Upper lobe of left lung (tissue), 6 donors: Measurements from ENCODE around the gene CDHR2. TPM values are rescaled to one million over a fixed set of nuclear protein-coding genes. Genes with fewer than 3 reads are reported as not detected.

Experiments used
- ATAC-seq, 2 donors: fragments of 200-7000 bp; cut with Tn5 transposase; one replicate each; pipeline ENCODE4 v1.9.1; 2022; ENCODE audit warnings: mild to moderate bottlenecking in 2 of 2, moderate library complexity in 2 of 2; ENCODE audit not compliant: low FRiP score in 2 of 2
- DNase-seq, 2 donors: peaks; one replicate each; pipeline ENCODE4 v3.0.0-alpha.2; 2019 to 2020
- H3K27ac ChIP-seq, 4 donors: fragments of 200-600 bp; sonication (generic); one replicate each; pipeline ENCODE4 v1.5.1; 2016 to 2019
- H3K27me3 ChIP-seq, 4 donors: fragments of 200-600 bp; sonication (generic); one replicate each; pipeline ENCODE4 v1.5.1; 2017 to 2019
- H3K36me3 ChIP-seq, 4 donors: fragments of 200-600 bp; sonication (generic); one replicate each; pipeline ENCODE4 v1.5.1; 2016 to 2019
- H3K4me1 ChIP-seq, 4 donors: fragments of 200-600 bp; sonication (generic); one replicate each; pipeline ENCODE4 v1.5.1; 2018 to 2019
- H3K4me3 ChIP-seq, 4 donors: fragments of 200-600 bp; sonication (generic); one replicate each; pipeline ENCODE4 v1.5.1; 2017 to 2019; ENCODE audit warnings: mild to moderate bottlenecking in 2 of 4, moderate library complexity in 1 of 4
- H3K9me3 ChIP-seq, 4 donors: fragments of 200-600 bp; sonication (generic); one replicate each; pipeline ENCODE4 v1.5.1; 2018 to 2019
- CTCF ChIP-seq, 6 experiments: fragments of 450-650 bp in 4 of 6; fragments of 200-600 bp in 2 of 6; sonication (generic) in 2 of 6; IDR thresholded peaks; one replicate each; pipeline ENCODE4 v1.5.1; 2016 to 2019; ENCODE audit warnings: antibody characterized with exemption in 6 of 6
- EP300 ChIP-seq, 4 donors: sonication (generic); formaldehyde crosslinking; IDR thresholded peaks; one replicate each; pipeline ENCODE4 v1.5.1; 2017; ENCODE audit warnings: antibody characterized with exemption in 4 of 4, control low read depth in 2 of 4
- POLR2A ChIP-seq, 4 donors: fragments of 450-650 bp; IDR thresholded peaks; one replicate each; pipeline ENCODE4 v1.5.1; 2016 to 2017; ENCODE audit warnings: antibody characterized with exemption in 4 of 4, mild to moderate bottlenecking in 2 of 4
- POLR2AphosphoS5 ChIP-seq, 2 donors: sonication (generic); formaldehyde crosslinking; IDR thresholded peaks; one replicate each; pipeline ENCODE4 v1.5.1; 2017; ENCODE audit warnings: antibody characterized with exemption in 2 of 2
- WGBS, 2 donors: methylation state at CpG; one replicate each; pipeline ENCODE4 v1.1.5; 2017 to 2018; 5-methylcytosine and 5-hydroxymethylcytosine counted together
- total RNA-seq, 6 donors: library from RNA; depleted of rRNA in 4 of 6; stranded (reverse); fragments of >200 nt in 4 of 6; gene quantifications; one replicate each; pipeline versions ENCODE4 v1.1.0 to v1.2.1, GENCODE V29; 2016 to 2021
- donor health status: DM: no; HTN: no; CAD: no; lungs with moderate emphysema.
- donor health status: DM: no; HTN: yes; CAD: no; lungs with severe emphysema.

CDHR2 gene
- total RNA-seq, 6 donors from 2014 or later: 0.30 to 0.34 TPM; not detected in 4

GRCh38 chr5:176507911-176508310, 41.2 kb upstream of the CDHR2 start:
- no peak overlapping the region for H3K27ac ChIP-seq
- H3K4me3 ChIP-seq: no peak overlapping the region
- 91 to 93% methylated on average over 2 of the region's 2 CpGs for WGBS, 2 donors
- H3K9me3 ChIP-seq: no peaks in the 10 kb centered on the region
- no peak for ATAC-seq
- DNase-seq: no peak
- no peak for TF ChIP-seq POLR2A (IDR thresholded peaks at IDR 0.05)
- no peak for TF ChIP-seq POLR2AphosphoS5 (IDR thresholded peaks at IDR 0.05)
- TF ChIP-seq EP300 (IDR thresholded peaks at IDR 0.05): no peak
- TF ChIP-seq CTCF (IDR thresholded peaks at IDR 0.05): no peak
- H3K36me3 ChIP-seq: peaks cover 22 to 70% (median 40%) of the 10 kb centered on the region in 4 donors
- no peaks in the 10 kb centered on the region for H3K4me1 ChIP-seq
- H3K27me3 ChIP-seq: no peaks in the 10 kb centered on the region

- no peaks in the 10 kb centered on the region for H3K27me3 ChIP-seq
- H3K36me3 ChIP-seq: peaks cover 22 to 63% (median 36%) of the 10 kb centered on the region in 4 donors
- no peak for ATAC-seq
- H3K4me1 ChIP-seq: no peaks in the 10 kb centered on the region
- H3K27ac ChIP-seq: no peak overlapping the region
- WGBS, 2 donors: 86 to 90% methylated on average over 4 of the region's 4 CpGs
- H3K4me3 ChIP-seq: no peak overlapping the region
- DNase-seq: no peak
- H3K9me3 ChIP-seq: no peaks in the 10 kb centered on the region
- TF ChIP-seq EP300 (IDR thresholded peaks at IDR 0.05) (no peak), POLR2A (IDR thresholded peaks at IDR 0.05) (no peak), POLR2AphosphoS5 (IDR thresholded peaks at IDR 0.05) (no peak), CTCF (IDR thresholded peaks at IDR 0.05) (no peak)
These were observed 40.5 kb upstream of the CDHR2 start for GRCh38 chr5:176508603-176509002.

- no peak for DNase-seq
- H3K9me3 ChIP-seq: no peaks in the 10 kb centered on the region
- H3K4me1 ChIP-seq: no peaks in the 10 kb centered on the region
- no peak overlapping the region for H3K27ac ChIP-seq
- H3K4me3 ChIP-seq: no peak overlapping the region
- no peaks in the 10 kb centered on the region for H3K27me3 ChIP-seq
- TF ChIP-seq POLR2A (IDR thresholded peaks at IDR 0.05) (no peak), POLR2AphosphoS5 (IDR thresholded peaks at IDR 0.05) (no peak), CTCF (IDR thresholded peaks at IDR 0.05) (no peak), EP300 (IDR thresholded peaks at IDR 0.05) (no peak)
- H3K36me3 ChIP-seq: peaks cover 0 to 14% (median under 1%) of the 10 kb centered on the region in 4 donors
- no peak for ATAC-seq
- WGBS, 2 donors: 90 to 91% methylated on average over 12 of the region's 12 CpGs
These were observed 35.4 kb upstream of the CDHR2 start for GRCh38 chr5:176513788-176514187.

DNA sequence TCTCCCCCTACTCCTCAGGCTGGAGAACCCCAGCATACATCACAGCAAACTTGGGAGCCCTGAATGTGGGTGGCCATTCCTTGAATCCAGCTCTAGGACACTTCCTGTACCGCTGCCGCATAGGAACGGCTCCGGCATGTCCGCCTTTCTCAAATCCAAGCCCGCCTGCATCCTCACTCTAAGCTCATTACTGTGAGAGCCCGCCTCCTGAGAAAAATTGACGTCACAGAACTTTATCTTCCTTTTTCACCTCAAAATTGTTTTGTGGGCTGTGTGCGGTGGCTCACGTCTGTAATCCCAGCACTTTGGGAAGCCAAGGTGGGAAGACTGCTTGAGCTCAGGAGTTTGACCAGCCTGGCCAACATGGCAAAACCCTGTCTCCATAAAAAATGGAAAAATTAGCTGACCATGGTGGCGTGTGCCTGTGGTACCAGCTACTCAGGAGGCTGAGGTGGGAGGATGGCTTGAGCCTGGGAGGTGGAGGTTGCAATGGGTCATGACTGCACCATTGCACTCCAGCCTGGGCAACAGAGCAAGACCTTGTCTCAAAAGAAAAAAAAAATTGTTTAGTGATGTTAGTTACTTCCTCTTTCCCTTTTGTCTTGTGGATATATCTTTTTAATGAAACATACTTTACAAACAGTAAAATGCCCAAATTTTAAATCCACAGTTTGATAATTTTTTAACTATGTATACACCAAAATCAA, 34.7 kb upstream of the CDHR2 start:
- DNase-seq (no peak), ATAC-seq (no peak)
- Histone ChIP-seq H3K27ac (no peak overlapping the region), H3K4me1 (no peaks in the 10 kb centered on the region), H3K9me3 (no peaks in the 10 kb centered on the region), H3K36me3 (peaks cover 0 to 8% (median 0%) of the 10 kb centered on the region in 4 donors), H3K4me3 (no peak overlapping the region), H3K27me3 (no peaks in the 10 kb centered on the region)
- 74 to 88% methylated on average over 11 of the region's 11 CpGs for WGBS, 2 donors
- TF ChIP-seq CTCF (IDR thresholded peaks at IDR 0.05) (no peak), POLR2AphosphoS5 (IDR thresholded peaks at IDR 0.05) (no peak), POLR2A (IDR thresholded peaks at IDR 0.05) (no peak), EP300 (IDR thresholded peaks at IDR 0.05) (no peak)

DNA sequence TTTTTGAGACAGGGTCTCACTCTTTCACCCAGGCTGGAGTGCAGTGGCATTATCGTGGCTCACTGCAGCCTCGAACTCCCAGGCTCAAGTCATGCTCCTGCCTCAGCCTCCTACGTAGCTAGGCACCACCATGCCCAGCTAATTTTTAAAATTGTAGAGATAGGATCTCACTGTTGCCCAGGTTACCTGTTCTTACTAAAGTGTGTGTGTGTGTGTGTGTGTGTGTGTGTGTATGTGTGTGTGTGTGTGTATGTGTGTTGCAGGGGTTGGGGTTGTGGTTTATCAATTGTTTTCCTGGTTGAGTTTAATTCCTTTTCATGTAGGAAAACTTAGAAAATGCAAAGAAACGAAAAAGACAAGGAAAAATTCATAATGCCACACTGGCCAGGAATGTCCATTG, 33.7 kb upstream of the CDHR2 start:
- no peak for ATAC-seq
- 74 to 85% methylated on average over 4 of the region's 4 CpGs for WGBS, 2 donors
- H3K4me1 ChIP-seq: no peaks in the 10 kb centered on the region

More for the DNA sequence above, 33.7 kb upstream of the CDHR2 start:
- no peaks in the 10 kb centered on the region for H3K9me3 ChIP-seq
- no peaks in the 10 kb centered on the region for H3K27me3 ChIP-seq
- TF ChIP-seq POLR2A (IDR thresholded peaks at IDR 0.05): no peak
- no peak for TF ChIP-seq POLR2AphosphoS5 (IDR thresholded peaks at IDR 0.05)
- no peak for TF ChIP-seq CTCF (IDR thresholded peaks at IDR 0.05)
- no peak for TF ChIP-seq EP300 (IDR thresholded peaks at IDR 0.05)
- DNase-seq: no peak
- no peaks in the 10 kb centered on the region for H3K36me3 ChIP-seq
- no peak overlapping the region for H3K4me3 ChIP-seq
- H3K27ac ChIP-seq: no peak overlapping the region
